ENCODE data around the gene INTS14. TPM values are rescaled to one million over a fixed set of nuclear protein-coding genes. Genes with fewer than 3 reads are reported as not detected.
A peak's percentile ranks its signal among the peaks of the same experiment; 100 is the strongest.

INTS14 gene
- total and polyA plus RNA-seq, 4 donors = 16.0 to 30.5 (median 22.0) TPM

GRCh38 chr15:65541231-65541820, 69.6 kb downstream of the INTS14 start:
- Histone ChIP-seq H3K27me3 (ENCODE audit: control insufficient read depth in 1 of 2, insufficient read depth in 2 of 2, low read length in 1 of 2) (no peaks in the 10 kb centered on the region), H3K9me3 (ENCODE audit: control insufficient read depth, low read length) (no peaks in the 10 kb centered on the region), H3K4me1 (ENCODE audit: control insufficient read depth in 1 of 2, insufficient read depth in 2 of 2, low read length in 2 of 2) (no peaks in the 10 kb centered on the region), H3K36me3 (ENCODE audit: control insufficient read depth in 1 of 2, insufficient read depth in 2 of 2, low read length in 1 of 2) (no peaks in the 10 kb centered on the region), H3K27ac (ENCODE audit: low read depth in 1 of 2, low read length in 2 of 2) (no peak overlapping the region), H3K4me3 (ENCODE audit: low read length in 2 of 2) (no peak overlapping the region)
- WGBS, 2 donors = 97 to 99% methylated on average over 3 of the region's 3 CpGs
- intact Hi-C loops (cut with DNase I) = no loop called here
- ATAC-seq (ENCODE audit: low FRiP score) = no peak
- no peak for DNase-seq

- DNase-seq (no peak), ATAC-seq (ENCODE audit: low FRiP score) (no peak)
- Histone ChIP-seq H3K4me3 (ENCODE audit: low read length in 2 of 2) (no peak overlapping the region), H3K36me3 (ENCODE audit: control insufficient read depth in 1 of 2, insufficient read depth in 2 of 2, low read length in 1 of 2) (no peaks in the 10 kb centered on the region), H3K27ac (ENCODE audit: low read depth in 1 of 2, low read length in 2 of 2) (no peak overlapping the region), H3K27me3 (ENCODE audit: control insufficient read depth in 1 of 2, insufficient read depth in 2 of 2, low read length in 1 of 2) (no peaks in the 10 kb centered on the region), H3K4me1 (ENCODE audit: control insufficient read depth in 1 of 2, insufficient read depth in 2 of 2, low read length in 2 of 2) (no peaks in the 10 kb centered on the region), H3K9me3 (ENCODE audit: control insufficient read depth, low read length) (no peaks in the 10 kb centered on the region)
- intact Hi-C loops (cut with DNase I) = no loop called here
- WGBS, 2 donors = 81 to 90% methylated on average over 1 of the region's 1 CpG
These were observed 70.6 kb downstream of the INTS14 start for GRCh38 chr15:65540314-65540713.

- Histone ChIP-seq H3K9me3 (ENCODE audit: control insufficient read depth, low read length) (no peaks in the 10 kb centered on the region), H3K27me3 (ENCODE audit: control insufficient read depth in 1 of 2, insufficient read depth in 2 of 2, low read length in 1 of 2) (no peaks in the 10 kb centered on the region), H3K36me3 (ENCODE audit: control insufficient read depth in 1 of 2, insufficient read depth in 2 of 2, low read length in 1 of 2) (no peaks in the 10 kb centered on the region), H3K27ac (ENCODE audit: low read depth in 1 of 2, low read length in 2 of 2) (no peak overlapping the region), H3K4me3 (ENCODE audit: low read length in 2 of 2) (no peak overlapping the region), H3K4me1 (ENCODE audit: control insufficient read depth in 1 of 2, insufficient read depth in 2 of 2, low read length in 2 of 2) (no peaks in the 10 kb centered on the region)
- DNase-seq = no peak
- 94 to 95% methylated on average over 4 of the region's 4 CpGs for WGBS, 2 donors
- ATAC-seq (ENCODE audit: low FRiP score) = no peak
- intact Hi-C loops (cut with DNase I) = no loop called here
These were observed 75.7 kb downstream of the INTS14 start for GRCh38 chr15:65535192-65535591.

- Histone ChIP-seq H3K4me3 (ENCODE audit: low read length in 2 of 2) (no peak overlapping the region), H3K27me3 (ENCODE audit: control insufficient read depth in 1 of 2, insufficient read depth in 2 of 2, low read length in 1 of 2) (no peaks in the 10 kb centered on the region), H3K4me1 (ENCODE audit: control insufficient read depth in 1 of 2, insufficient read depth in 2 of 2, low read length in 2 of 2) (no peaks in the 10 kb centered on the region), H3K9me3 (ENCODE audit: control insufficient read depth, low read length) (no peaks in the 10 kb centered on the region), H3K27ac (ENCODE audit: low read depth in 1 of 2, low read length in 2 of 2) (no peak overlapping the region), H3K36me3 (ENCODE audit: control insufficient read depth in 1 of 2, insufficient read depth in 2 of 2, low read length in 1 of 2) (no peaks in the 10 kb centered on the region)
- WGBS, 2 donors = 61 to 64% methylated on average over 5 of the region's 5 CpGs
- no peak for DNase-seq
- no peak for ATAC-seq (ENCODE audit: low FRiP score)
- intact Hi-C loops (cut with DNase I) = no loop called here
These were observed 77.7 kb downstream of the INTS14 start for GRCh38 chr15:65533057-65533756.

- H3K27ac ChIP-seq (ENCODE audit: low read depth in 1 of 2, low read length in 2 of 2) = no peak overlapping the region
- 83 to 84% methylated on average over 1 of the region's 1 CpG for WGBS, 2 donors
These were observed 78.2 kb downstream of the INTS14 start for GRCh38 chr15:65532738-65533051.

GRCh38 chr15:65530318-65531111, 80.4 kb downstream of the INTS14 start, which contains the start of gene HACD3:
Gene HACD3, plus strand, starts transcription at chr15:65530463. Its CDS starts 169 bp downstream, at chr15:65530632.
- 0% methylated on average over 82 to 88 of the region's 88 CpGs for WGBS, 2 donors
- peak; percentile 90 to 95 for DNase-seq
- H3K4me3 ChIP-seq (ENCODE audit: low read length in 2 of 2) = peak within 1 kb of the TSS; percentile 66 to 80
- no peaks in the 10 kb centered on the region for H3K36me3 ChIP-seq (ENCODE audit: control insufficient read depth in 1 of 2, insufficient read depth in 2 of 2, low read length in 1 of 2)
- H3K27ac ChIP-seq (ENCODE audit: low read depth in 1 of 2, low read length in 2 of 2) = peak within 1 kb of the TSS in 1 of 2 donors; percentile 37
- H3K9me3 ChIP-seq (ENCODE audit: control insufficient read depth, low read length) = no peaks in the 10 kb centered on the region
- intact Hi-C loops (cut with DNase I) = no loop called here
- H3K27me3 ChIP-seq (ENCODE audit: control insufficient read depth in 1 of 2, insufficient read depth in 2 of 2, low read length in 1 of 2) = no peaks in the 10 kb centered on the region
- no peaks in the 10 kb centered on the region for H3K4me1 ChIP-seq (ENCODE audit: control insufficient read depth in 1 of 2, insufficient read depth in 2 of 2, low read length in 2 of 2)
- peak; percentile 97 for ATAC-seq (ENCODE audit: low FRiP score)

More at GRCh38 chr15:65532738-65533051, 78.2 kb downstream of the INTS14 start:
- Histone ChIP-seq H3K9me3 (ENCODE audit: control insufficient read depth, low read length) (no peaks in the 10 kb centered on the region), H3K27me3 (ENCODE audit: control insufficient read depth in 1 of 2, insufficient read depth in 2 of 2, low read length in 1 of 2) (no peaks in the 10 kb centered on the region), H3K36me3 (ENCODE audit: control insufficient read depth in 1 of 2, insufficient read depth in 2 of 2, low read length in 1 of 2) (no peaks in the 10 kb centered on the region), H3K4me1 (ENCODE audit: control insufficient read depth in 1 of 2, insufficient read depth in 2 of 2, low read length in 2 of 2) (no peaks in the 10 kb centered on the region), H3K4me3 (ENCODE audit: low read length in 2 of 2) (no peak overlapping the region)
- intact Hi-C loops (cut with DNase I) = no loop called here
- DNase-seq (no peak), ATAC-seq (ENCODE audit: low FRiP score) (no peak)

- Histone ChIP-seq H3K27ac (ENCODE audit: low read depth in 1 of 2, low read length in 2 of 2) (no peak overlapping the region), H3K9me3 (ENCODE audit: control insufficient read depth, low read length) (no peaks in the 10 kb centered on the region), H3K4me3 (ENCODE audit: low read length in 2 of 2) (peak overlapping the region; percentile 62 to 66), H3K36me3 (ENCODE audit: control insufficient read depth in 1 of 2, insufficient read depth in 2 of 2, low read length in 1 of 2) (no peaks in the 10 kb centered on the region), H3K27me3 (ENCODE audit: control insufficient read depth in 1 of 2, insufficient read depth in 2 of 2, low read length in 1 of 2) (no peaks in the 10 kb centered on the region), H3K4me1 (ENCODE audit: control insufficient read depth in 1 of 2, insufficient read depth in 2 of 2, low read length in 2 of 2) (no peaks in the 10 kb centered on the region)
- WGBS, 2 donors = 34 to 47% methylated on average over 13 of the region's 13 CpGs
- DNase-seq (no peak), ATAC-seq (ENCODE audit: low FRiP score) (no peak)
- intact Hi-C loops (cut with DNase I) = no loop called here
These were observed 81.1 kb downstream of the INTS14 start for GRCh38 chr15:65529762-65530317.

Measured in aorta (tissue), 5 donors.